GM19043 (cell line): ENCODE data around the gene RPP25.
"Not testable (repeated sequence)": the region's sequence is repeated elsewhere in the genome, so short reads cannot be mapped to it uniquely, and the experiment has no call there.

Experiments
- ATAC-seq: cut with Tn5 transposase; IDR thresholded peaks from one replicate; pipeline ENCODE4 v1.9.1; 2021; ENCODE audit warnings: low read depth; ENCODE audit not compliant: unreplicated experiment

The RPP25 gene

DNA sequence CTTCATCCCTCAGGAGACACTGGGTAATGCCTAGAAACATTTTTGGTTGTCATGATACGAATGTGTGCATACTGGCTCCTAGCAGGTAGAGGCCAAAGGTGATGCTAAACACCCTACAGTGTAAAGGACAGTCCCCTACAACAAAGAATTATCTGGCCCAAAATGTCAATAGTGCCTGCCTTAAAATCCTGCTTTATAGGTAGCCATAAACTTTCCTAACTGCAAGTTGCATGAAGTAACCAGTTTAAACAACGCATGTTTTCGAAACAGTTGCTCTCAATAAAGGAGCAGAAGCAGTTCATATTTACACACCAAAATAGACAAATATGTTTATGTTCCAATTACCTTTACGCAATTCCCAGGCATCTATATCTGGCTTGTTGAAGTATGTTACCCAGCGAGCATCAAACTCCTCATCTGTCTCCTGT lies 27.8 kb downstream of the RPP25 start:
- no peak for ATAC-seq

DNA sequence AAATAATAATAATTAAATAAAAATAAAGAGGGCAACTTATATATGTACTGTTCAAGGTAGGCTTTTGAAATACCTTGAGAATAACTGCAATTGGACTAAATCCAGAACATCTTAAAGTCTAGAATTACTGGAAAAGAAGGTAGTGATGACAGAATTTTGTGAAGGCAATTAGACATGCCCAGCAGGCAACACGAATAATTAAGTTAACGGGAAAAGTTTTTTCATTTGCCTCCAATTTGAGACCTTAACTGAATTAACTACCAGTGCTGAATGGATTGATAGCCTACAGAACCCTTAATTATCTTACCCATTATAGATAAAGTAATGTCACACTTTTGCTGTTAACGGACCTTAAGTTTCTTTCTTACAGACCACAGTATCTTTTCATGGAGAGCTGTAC lies 32.0 kb downstream of the RPP25 start:
- ATAC-seq = no peak

DNA sequence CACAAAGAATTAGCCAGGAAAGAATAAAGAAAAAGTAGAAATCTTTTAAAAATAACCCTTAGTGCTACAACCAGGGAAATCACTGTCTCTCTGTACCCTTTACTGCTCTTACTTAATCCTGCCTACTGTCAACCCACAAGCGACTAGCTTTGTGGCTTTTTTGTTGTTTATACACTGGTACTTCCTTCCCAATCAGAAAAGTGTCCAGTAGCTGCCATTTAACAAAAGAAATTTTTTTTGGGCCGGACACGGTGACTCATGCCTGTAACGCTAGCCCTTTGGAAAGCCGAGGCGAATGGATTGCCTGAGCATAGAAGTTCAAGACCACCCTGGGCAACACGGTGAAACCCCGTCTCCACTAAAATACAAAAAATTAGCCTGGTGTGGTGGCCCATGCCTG lies 36.1 kb downstream of the RPP25 start:
- no peak for ATAC-seq

DNA sequence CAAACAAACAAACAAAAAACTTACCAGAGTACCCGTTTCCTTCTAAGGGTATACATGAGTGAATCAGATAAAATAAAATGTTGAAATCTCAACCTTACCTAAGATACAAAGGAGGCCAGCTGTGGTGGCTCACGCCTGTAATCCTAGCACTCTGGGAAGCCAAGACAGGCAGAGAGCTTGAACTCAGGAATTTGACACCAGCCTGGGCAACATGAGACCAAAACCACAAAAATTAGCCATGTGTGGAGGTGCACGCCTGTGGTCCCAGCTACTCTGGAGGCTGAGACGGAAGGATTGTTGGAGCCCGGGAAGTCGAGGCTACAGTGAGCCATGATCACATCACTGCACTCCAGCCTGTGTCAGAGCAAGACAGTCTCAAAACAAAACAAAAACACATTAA lies 38.9 kb downstream of the RPP25 start:
- ATAC-seq = no peak

DNA sequence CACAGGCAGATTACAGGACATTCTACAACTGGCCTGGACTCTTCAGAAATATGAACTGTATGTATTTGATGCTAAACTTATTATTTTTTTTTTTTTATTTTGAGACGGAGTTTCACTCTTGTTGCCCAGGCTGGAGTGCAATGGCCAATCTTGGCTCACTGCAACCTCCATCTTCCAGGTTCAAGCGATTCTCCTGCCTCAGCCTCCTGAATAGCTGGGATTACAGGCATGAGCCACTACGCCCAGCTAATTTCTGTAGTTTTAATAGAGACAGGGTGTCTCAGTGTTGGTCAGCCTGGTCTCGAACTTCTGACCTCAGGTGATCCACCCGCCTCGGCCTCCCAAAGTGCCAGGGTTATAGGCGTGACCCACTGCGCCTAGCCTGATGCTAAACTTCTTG lies 42.8 kb downstream of the RPP25 start:
- not testable (repeated sequence) for ATAC-seq

DNA sequence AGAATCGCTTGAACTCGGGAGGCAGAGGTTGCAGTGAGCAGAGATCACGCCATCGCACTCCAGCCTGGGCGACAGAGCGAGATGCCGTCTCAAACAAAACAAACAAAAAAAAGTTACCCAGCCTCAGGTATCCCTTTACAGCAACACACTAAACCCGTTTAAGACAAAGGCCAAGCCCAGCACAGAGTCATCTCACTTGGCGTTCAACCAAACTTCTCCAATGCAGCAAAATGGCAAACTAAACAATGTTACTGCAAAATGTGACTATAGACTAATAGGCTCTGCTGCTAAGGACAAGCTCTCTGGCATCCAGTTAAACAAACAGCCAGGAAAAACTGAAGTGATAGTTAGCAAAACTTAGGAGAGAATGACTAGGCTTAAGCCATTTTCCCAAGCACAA lies 43.5 kb downstream of the RPP25 start:
- ATAC-seq = no peak

DNA sequence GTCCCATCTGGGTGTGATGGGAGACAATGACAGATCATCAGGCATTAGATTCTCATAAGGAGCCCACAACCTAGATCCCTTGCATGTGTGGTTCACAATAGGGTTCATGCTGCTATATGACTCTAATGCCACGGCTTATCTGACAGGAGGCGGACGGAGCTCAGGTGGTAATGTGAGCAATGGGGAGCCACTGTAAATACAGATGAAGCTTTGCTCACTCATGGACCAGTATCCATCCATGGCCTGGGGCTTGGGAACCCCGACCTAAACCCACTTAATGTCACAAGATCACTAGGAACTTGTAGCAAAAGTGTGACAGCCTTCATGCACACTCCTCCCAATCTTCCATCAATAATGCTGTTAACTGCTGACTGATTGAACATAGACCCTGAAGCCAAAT lies 47.9 kb downstream of the RPP25 start:
- ATAC-seq = no peak

DNA sequence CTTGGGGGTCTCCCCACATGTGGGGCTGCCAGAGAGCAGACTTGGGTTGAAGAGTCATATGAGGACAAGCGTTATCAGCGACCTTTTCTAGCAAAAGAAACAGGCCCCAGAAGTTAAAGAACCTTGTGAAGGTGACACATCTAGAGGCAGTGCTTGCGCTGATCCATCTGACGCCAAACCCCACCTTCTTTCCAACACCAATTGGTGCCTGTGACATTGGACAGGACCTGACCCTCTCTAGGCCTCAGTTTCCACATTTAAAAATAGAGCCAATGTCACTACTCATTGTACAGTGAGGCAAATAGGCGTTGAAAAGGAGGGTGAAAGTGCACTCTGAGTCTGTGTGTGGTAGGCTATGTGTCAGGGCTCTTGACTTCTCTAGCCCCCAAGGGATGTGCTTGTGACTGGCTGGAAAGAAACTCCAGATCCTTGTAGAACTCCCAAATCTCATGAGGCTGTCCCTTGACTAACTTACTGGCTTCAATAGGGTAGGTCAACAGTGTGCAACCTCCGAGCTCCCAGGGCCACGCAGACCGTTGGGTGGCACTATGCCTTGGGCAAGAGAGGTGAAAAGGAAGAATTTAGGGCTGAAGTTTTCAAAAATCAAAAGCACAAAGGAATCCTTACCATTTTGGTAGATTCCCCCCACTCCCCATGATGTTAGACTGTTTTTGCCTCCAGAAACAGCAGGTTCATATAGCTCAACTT lies 49.3 kb downstream of the RPP25 start:
- ATAC-seq = no peak

DNA sequence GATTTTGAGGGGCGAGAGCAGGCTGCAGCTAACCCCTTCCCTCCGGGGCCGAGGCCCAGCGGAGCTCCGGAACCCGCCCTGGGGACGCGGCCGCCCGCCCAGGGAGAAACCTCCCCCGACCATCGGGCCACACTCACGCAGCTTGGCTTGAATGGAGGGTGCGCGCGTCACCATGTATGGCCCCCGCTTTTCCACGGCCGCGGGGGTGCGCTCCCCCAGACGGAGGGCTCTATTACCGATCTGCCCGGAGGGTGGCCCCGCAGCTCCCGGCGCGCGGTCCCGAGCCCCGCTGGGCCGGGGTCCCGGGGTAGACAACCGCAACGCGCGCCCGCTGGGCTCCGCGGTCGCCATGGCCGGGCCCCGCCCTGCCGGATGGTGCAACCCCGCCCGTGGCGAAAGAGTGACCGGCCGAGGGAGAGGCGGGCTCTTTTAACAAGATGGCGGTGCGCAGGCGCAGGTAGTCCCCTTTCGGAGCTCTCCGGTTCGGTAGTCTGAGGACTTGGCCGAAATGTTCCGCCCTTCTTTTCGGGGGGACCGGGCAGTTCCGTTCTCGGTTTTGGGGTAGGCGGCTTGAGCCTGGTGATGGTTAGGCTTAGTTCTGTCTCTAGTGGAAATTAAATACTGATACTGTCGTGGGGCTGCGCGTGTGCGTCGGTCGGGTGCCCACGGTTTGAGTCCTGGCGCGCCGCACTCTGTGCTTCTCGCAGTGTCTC lies 50.0 kb downstream of the RPP25 start, which contains the start of gene FAM219B:
TSS of gene FAM219B (minus strand) at position 402 of the 713 bp plus-strand sequence. CDS start at position 351, 51 bp downstream.
- ATAC-seq = peak; percentile 74

DNA sequence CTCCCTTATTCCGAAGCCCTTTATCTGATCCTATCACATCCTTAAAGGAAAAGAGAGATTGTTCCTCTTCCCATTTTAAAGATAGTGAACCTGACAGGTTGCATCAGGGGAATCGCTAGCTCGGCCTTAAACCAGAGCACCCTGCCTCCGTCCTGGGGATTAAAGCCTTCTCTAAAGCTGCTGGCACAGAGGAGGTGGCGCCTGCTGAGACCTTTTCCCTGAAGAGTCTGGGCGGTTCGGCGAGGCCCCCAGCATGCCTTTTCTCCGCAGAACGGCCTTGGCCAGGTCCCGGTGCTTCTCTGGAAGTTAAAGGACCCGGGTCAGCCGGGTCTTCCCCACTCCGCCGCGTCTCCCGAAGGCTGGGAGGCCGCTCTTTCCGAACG lies 50.5 kb downstream of the RPP25 start:
- ATAC-seq = peak; percentile 27
